GM19328 (cell line): ENCODE measurements around the gene RFX1.
"Not testable (repeated sequence)": the region's sequence is repeated elsewhere in the genome, so short reads cannot be mapped to it uniquely, and the experiment has no call there.

Source experiments
- ATAC-seq: cut with Tn5 transposase; IDR thresholded peaks from one replicate; pipeline ENCODE4 v1.9.1; 2021; ENCODE audit warnings: mild to moderate bottlenecking, moderate library complexity; ENCODE audit not compliant: unreplicated experiment

The RFX1 gene

DNA sequence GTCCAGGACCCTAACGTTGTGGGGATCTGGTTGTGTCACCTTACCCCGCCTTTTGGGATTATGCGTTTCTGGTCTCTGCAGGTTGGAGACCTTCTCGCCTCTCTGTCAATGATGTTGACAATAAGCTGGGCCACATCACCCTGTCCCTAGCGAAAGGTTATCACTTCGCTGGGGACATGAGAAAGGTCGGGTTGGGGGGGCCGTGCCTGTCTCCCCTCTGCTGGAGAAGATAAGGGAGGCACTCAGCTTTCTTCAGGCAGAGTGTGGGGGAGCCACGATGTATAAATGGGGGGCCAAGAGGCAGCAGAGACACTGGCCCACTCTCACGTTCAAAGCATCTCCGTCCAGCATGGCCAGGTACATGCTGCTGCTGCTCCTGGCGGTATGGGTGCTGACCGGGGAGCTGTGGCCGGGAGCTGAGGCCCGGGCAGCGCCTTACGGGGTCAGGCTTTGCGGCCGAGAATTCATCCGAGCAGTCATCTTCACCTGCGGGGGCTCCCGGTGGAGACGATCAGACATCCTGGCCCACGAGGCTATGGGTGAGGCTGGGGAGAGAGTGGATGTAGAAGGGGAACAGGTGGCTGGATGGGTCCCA, 21.8 kb upstream of the RFX1 start, which contains the start of gene RLN3:
Gene RLN3 (plus strand): TSS at position 293 of the 595 bp plus-strand sequence. CDS start 57 bp downstream, at position 350.
- ATAC-seq = no peak

DNA sequence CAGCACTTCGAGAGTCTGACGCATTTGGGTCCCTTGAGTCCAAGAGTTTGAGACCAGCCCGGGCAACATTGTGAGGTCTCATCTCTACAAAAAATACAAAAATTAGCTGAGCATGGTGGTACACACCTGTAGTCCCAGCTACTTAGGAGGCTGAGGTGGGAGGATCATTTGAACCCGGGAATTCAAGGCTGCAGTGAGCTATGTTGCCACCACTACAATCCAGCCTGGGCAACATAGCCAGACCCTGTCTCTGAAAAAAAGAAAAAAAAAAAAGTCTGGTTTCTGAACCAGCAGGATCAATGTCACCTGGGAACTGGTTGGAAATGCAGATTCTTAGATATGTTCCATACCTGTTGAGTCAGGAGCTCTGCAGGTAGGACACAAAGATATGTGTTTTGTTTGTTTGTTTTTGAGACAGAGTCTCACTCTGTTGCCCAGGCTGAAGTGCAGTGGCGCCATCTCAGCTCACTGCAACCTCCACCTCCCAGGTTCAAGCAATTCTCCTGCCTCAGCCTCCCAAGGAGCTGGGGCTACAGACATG, 20.6 kb upstream of the RFX1 start:
- not testable (repeated sequence) for ATAC-seq

DNA sequence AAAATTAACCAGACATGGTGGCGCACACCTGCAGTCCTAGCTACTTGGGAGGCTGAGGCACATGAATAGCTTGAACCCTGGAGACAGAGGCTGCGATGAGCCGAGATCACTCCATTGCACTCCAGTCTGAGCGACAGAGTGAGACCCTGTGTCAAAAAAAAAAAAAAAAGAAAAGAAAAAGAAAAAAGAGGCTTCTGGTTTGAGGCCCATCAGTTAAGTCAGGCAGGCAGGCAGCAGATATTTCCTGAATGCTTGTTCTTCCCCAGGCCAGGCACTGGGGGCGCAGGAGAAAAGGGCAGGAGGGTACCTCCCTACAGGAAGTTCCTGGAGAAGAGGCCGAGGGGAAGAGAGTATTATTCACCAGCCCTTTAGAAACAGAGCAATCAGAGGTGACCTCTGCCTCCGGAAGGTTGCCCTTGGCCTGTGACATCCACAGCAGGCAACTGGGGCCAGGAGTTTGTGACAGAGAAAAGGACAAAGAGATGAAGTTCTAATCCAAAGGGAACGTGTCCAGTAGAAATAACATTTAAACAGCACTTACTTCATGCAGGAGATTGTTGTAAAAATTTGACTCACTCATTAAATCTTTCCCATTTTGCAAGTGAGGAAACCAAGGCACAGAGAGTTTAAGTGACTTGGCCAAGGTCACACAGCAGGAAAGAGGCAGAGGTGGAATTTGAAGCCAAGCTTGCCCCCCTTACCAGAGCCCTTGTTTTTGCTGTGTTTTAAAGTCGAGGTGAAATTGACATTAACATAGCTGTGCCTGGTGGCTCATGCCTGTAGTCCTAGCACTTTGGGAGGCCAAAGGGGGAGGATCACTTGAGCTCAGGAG, 17.5 kb upstream of the RFX1 start:
- ATAC-seq = no peak

DNA sequence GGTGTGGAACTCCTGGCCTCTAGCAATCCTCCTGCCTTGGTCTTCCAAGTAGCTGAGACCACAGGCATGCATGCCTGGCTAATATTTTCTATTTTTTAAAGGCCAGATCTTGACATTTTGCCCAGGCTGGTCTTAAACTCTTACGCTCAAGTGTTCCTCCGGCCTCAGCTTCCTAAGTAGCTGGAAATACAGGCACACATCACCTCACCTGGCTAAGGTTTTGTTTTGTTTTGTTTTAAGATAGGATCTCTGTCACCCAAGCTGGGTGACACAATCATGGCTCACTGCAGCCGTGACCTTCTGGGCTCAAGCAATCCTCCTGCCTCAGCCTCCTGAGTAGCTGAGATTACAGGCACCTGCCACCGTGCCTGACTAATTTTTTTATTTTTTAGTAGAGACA, 16.3 kb upstream of the RFX1 start:
- ATAC-seq = no peak

DNA sequence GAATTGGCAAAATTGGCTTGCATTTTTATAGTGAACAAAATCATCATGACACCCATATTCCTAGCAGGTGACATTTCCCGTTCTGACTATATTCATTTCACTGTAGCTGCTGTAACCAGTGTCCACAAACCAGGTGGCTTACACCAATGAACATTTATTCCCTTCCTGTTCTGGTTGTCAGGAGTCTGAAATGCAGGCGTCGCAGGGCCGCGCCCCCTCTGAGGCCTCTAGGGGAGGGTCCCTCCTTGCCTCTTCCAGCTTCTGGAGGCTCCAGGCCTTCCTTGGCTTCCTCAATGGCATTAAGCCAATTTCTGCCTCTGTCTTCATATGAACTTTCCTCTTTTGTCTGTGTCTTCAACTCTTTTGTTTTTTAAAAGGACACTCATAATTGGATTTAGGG, 15.4 kb upstream of the RFX1 start:
- ATAC-seq = no peak

DNA sequence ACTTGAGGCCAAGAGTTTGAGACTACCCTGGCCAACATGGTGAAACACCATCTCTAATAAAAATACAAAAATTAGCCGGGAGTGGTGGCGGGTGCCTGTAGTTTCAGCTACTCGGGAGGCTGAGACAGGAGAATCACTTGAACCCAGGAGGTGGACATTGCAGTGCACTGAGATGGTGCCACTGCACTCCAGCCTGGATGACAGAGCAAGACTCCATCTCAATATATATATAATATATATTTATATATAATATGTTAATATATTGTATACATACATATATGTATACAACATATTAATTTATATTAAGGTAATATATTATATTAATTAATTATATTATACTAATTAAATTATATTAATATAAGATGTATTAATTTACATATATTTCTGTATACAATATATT, 13.6 kb upstream of the RFX1 start:
- ATAC-seq = not testable (repeated sequence)

DNA sequence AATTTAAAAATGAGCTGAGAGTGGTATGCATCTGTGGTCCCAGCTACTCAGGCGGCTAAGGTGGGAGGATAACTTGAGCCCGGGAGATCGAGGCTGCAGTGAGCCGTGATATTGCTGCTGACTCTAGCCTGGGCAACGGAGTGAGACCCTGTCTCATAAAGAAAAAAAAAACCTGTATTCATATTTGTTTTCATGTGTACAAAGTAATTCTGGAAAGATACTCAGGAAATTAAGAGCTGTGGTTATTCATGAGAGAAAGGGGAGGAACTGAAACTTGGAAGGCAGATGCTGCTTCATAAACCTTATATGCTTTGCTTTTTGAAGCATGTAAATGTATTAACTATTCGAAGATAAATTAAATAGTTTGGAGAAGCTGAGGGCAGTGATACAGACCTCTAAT, 13.0 kb upstream of the RFX1 start:
- ATAC-seq = no peak

DNA sequence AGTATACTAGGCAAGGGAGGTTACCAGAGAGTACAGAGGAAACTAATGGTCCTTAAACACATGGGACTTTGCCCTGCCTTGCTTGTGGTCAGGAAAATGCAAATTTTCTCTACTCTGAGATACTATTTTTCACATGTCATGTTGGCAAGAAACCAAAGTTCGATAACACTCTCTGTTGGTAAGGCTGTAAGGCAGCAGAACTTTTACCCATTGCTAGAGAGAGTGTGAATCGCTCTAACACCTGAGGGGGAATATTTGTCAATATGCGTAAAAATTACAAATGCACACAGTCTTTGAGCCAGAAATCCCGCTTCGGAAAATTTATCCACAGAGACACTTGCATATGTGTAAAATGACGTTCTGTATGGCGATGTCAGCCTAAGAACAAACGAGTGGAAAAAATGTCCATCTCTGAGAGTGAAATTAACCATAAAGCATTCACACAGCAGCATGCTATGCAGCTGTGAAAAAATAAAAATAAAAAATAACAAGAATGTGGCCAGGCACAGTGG, 9.5 kb upstream of the RFX1 start:
- peak; percentile 64 for ATAC-seq

DNA sequence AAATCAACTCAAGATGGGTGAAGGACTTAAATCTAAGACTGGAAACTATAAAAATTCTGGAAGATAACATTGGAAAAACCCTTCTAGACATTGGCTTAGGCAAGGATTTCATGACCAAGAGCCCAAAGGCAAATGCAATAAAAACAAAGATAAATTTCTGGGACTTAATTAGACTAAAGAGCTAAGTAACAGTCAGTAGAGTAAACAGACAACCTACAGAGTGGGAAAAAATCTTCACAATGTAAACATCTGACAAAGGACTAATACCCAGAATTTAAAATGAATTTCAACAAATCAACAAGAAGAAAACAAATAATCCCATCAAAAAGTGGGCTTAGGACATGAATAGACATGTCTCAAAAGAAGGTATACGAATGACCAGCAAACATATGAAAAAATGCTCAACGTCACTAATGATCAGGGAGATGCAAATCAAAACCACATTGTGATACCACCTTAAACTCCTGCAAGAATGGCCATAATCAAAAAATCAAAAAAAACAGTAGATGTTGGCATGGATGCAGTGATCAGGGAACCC, 6.3 kb upstream of the RFX1 start:
- no peak for ATAC-seq

DNA sequence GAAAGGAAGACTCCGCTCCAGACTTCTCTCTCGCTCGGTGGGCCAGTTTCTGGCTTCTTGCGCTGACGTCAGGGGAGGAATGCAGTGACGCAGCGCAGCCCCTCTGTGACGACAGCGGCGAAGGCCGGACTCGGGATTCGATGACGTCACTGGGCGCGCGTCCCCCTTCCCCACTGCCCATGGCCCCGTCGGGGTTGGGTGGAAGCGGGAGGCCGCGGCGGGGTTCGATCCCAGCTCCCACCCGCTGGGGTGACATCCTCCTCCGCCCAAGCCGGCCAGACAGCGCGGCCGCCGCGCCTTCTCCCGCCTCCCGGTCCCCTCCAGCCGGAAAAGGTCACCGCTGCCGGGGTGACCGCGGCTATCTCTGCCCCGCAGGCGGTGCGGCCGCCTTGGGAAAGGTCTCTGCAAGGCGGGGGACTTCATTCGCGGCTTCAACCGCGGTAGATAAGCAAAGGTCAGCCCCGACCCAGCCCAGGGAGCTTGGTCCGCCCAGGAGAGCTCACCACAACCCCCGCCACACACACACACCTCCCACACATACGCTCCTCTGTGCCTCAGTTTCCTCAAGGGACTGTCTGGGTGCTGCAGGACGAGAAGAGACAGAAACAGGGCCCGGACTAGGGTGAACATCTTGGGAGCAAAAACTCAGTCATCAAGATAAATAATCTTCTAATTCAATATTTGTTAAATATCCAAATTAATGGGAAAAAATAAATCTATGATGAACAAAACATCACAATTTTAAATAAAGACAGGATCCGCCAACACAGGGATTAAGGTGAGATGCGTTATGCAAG, 844 bp upstream of the RFX1 start:
- ATAC-seq = peak; percentile 35

DNA sequence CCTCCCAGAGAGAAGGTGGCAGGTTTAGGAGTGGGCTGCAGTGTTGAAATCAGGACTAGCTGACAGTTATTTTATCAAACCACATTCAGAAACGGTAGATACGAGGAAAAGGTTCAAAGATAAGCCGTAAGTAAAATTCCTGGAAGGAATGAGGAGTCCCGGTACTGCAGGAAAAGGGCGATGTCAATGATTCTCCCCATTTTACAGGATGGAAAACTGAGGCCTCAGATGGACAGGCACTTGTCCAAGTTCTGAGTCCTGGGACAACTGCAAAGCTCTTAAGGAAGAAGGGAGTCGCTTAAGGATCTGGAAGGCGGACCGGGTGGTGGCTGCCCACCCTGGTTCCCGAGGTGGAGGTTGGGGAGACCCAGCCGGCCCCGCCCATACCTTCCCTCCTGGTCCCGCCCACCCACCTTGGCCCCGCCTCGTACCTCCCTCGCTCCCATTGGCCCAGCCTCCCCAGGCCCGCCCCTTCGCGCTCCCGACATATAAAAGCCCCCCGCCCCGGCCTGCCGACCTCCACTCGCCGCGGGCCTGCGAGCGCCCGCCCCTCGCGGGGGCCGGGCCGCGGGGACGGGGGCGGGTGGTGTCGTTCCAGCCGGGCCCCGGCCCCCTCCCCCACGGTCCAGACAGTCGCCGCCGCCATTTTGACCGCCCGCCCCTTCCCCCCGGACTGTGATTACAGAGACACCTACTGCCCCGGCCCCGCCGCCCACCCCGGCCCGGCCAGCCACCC, 603 bp downstream of the RFX1 start:
- peak; percentile 30 for ATAC-seq

DNA sequence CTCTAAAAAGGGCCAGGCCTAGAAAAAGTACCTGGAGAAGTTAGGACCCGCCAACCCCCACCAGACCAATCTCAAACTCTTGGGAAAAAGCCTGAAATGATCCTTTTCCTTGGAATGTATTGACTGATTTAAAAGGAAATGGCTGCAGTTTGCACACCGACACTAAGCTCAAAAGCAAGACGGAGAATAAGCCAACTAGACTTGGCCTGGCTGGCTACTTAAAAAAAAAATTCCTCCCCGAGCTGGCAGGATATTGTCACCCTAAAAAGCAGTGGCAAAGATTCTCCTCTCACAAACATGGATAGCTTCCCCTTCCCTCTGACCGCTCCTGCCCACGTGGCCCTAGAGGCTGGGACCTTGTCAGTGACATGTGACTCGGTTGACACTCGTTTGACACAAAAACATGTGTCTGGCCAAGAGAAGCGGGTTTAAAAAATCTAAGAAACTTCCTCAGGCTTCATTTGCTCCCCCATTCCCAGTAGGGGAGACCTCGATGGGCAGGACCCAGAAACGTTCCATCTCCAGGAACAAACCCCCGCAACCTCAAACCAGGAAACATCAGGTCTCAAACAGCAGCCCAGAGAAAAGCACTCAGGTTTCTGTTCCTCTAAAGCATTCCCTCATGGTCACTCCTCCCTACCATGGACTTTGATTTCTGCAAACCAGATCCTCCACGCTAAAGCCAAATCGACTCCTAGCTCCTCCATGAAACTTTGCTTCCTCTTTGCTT, 1.3 kb downstream of the RFX1 start:
- no peak for ATAC-seq

DNA sequence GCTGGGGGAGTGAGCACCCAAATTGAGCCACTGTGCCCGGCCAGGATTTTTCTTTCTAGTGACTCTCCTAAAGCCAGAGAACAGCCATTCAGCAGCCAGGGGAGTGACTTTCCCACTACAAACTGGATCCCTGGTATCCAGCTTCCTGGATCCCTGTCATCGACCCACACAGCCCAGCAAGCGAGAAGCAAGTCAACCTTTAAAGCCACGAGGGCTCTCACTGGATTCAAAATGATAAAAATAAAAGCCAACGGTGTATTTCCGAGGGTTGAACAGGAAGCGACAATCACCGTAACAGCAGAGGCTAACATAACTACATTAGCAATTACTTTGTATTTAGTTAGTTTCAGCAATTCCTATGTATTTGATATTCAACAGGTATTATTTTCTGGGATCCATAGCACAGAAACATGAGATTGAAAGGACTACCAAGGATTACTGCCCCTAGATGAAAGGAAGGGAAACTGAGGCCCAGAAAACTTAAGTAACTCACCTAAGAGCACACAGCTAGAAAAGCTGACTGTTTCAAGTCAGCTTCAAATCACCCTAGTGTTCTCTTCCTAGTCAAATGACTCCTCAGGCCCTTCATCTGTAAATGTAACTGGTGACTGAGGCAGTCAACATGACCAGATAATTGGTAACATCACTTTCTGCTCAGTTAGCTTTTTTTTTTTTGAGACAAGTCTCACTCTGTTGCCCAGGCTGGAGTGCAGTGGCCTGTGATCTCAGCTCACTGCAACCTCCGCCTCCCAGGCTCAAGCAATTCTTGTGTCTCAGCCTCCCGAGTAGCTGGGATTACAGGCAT, 2.7 kb downstream of the RFX1 start:
- ATAC-seq = no peak

DNA sequence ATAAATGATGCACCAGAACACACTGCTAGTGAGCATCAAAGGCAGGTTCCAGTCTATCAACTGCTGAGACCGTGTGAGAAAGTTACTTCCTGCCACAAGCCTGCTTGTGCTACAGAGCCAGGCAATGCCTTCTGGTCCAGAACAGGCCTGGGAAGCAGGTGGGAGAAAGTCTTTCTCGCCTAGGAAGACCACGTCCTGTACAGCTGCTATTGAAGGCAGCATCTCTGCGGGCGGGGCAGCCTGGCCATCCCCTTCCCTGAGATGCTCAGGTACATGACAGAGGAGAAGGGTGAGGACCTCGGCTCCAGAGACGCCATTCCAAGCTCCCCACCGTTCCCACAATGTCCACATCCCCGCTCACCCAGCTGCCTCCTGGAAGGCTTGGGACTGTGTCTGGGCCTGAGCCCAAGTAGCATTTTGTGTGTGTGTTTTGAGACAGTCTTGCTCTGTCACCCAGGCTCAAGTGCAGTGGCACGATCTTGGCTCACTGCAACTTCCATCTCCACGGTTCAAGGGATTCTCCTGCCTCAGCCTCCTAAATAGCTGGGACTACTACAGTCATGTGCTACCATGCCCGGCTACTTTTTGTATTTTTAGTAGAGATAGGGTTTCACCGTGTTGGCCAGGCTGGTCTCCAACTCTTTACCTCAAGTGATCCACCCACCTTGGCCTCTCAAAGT, 3.4 kb downstream of the RFX1 start:
- no peak for ATAC-seq

DNA sequence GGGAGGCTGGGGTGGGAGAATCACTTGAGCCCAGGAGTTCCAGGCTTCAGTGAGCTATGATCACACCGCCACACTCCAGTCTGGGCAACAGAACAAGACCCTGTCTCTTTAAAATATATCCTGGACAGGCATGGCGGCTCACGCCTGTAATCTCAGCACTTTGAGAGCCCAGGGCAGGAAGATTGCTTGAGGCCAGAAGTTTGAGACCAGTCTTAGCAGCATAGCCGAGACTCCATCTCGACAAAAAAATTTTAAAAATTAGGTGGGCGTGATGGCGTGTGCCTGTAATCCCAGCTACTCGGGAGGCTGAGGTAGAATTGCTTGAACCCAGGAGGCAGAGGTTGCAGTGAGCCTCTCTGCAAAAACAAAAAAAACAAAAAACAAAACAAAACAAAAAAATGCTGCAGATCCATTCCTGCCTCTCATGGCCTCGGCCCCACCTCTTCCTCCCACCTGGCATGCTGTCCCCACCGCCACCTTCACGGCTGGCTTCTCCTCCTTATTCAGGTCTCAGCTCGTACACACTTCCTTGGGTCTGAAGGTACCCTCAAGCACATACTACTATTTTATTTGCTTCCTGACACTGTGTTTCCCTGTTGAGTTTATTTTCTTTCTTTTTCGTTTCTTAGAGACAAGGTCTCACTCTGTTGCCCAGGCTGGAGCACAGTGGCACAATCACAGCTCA, 5.3 kb downstream of the RFX1 start:
- no peak for ATAC-seq

DNA sequence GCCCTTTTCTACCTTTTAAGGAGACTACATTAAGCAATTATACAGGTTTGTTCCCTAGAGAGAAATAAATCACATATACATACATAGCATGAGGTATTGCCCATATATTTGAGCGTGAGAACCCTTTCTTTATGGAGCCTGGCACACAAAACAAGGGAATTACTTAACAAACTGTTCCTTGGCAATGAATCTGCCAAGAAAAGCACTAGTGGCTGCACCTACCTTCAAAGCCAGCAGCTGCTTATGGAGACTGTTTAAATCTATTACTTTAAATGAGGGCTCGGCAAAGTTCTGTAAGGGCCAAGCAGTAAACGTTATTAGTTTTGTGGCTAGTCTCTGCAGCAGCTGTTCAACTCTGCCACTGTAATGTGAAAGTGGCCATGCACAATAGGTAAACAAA, 7.0 kb downstream of the RFX1 start:
- no peak for ATAC-seq

DNA sequence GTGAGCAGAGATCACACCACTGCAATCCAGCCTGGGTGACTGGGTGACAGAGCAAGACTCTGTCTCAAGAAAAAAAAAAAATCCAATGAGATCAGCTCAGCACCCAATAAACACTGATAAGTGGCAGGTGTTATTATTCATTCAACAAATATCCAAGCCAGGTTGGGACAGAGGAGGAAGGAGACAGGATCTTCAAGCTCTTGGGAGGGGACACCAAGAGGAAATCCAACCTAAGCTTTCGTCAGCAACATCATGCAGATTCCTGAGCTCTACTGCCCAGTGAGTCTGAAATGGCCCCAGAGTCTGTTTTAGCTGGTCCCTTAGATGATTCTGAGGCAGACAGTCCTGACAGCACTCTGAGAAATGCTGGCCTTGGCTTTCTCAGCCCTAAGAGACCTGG, 7.7 kb downstream of the RFX1 start:
- ATAC-seq = no peak

DNA sequence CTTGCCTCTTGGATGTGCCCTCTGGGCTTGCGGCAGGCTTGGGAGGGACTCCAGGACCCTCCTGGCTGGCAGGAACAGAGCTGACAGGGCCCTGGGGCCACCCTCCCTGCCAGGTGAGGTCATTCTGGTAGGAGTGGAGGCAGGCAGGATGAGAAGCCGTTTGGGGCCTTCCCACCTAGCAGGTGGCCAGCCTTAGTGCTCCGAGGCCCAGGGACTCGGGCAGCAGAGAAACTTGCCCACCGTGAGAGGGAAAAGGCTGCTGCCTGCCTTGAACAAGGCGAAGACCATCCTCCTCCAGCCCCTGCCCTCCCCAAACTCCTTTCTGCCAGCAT, 8.5 kb downstream of the RFX1 start:
- ATAC-seq = no peak
